Endothelial cell of umbilical vein (primary cell): ENCODE data around the gene ANGEL2. TPM values are rescaled to one million over a fixed set of nuclear protein-coding genes. Genes with fewer than 3 reads are reported as not detected.

Experiments
- BruUV-seq: library from RNA; stranded (reverse); fragments of 400-500 nt; replicated peaks from 2 replicates; lab custom pipeline; 2021; lab: Mats Ljungman, UMichigan
- CTCF ChIA-PET: fragments of 300-600, 350-600 bp; sonication (Branson Sonifier 250); formaldehyde crosslinking; loops from one replicate; lab custom pipeline; 2021; ENCODE audit warnings: antibody characterized with exemption, inconsistent platforms; lab: Charles Lee
- POLR2A ChIA-PET: fragments of 300-600, 350-600 bp; sonication (Branson Sonifier 250); formaldehyde crosslinking; loops from one replicate; lab custom pipeline; 2021; ENCODE audit warnings: antibody characterized with exemption, inconsistent platforms; lab: Charles Lee
- DNase-seq: peaks from one replicate; pipeline ENCODE4 v3.0.0-alpha.2; 2011; ENCODE audit warnings: low read depth, low spot score
- FAIRE-seq: peaks from 2 replicates; lab custom pipeline; 2011; peaks lifted over from hg19 to GRCh38; lab: Jason Lieb, UNC
- H2AFZ ChIP-seq: 2 replicates; pipeline ENCODE4 v1.6.0; 2012; ENCODE audit warnings: low read depth, low read length, control low read depth, inconsistent platforms
- H3K27ac ChIP-seq: 2 replicates; pipeline ENCODE4 v1.5.1; 2011; ENCODE audit warnings: low read depth, mild to moderate bottlenecking, control low read depth, low read length, moderate library complexity; ENCODE audit not compliant: insufficient read depth
- H3K27me3 ChIP-seq, 2 experiments: 2 replicates each; pipeline versions ENCODE4 v1.6.0 to v1.6.1; 2011; ENCODE audit warnings: low read length in 2 of 2, mixed read lengths in 1 of 2; ENCODE audit not compliant: control insufficient read depth in 2 of 2, insufficient read depth in 2 of 2
- H3K36me3 ChIP-seq, 2 experiments: 2 replicates in 1 of 2; 3 replicates in 1 of 2; pipeline ENCODE4 v1.5.1; 2011; ENCODE audit warnings: low read length in 2 of 2, mild to moderate bottlenecking in 1 of 2, moderate library complexity in 1 of 2; ENCODE audit not compliant: control insufficient read depth in 2 of 2, insufficient read depth in 2 of 2; ENCODE audit errors: extremely low read depth in 1 of 2
- H3K4me1 ChIP-seq: 3 replicates; pipeline ENCODE4 v1.5.1; 2011; ENCODE audit warnings: mild to moderate bottlenecking, low read length; ENCODE audit not compliant: control insufficient read depth, insufficient read depth; ENCODE audit errors: extremely low read depth
- H3K4me2 ChIP-seq: 2 replicates; pipeline ENCODE4 v1.6.1; 2011; ENCODE audit warnings: low read length, control low read depth, mixed read lengths; ENCODE audit not compliant: insufficient read depth
- H3K4me3 ChIP-seq, 3 experiments: fragments of 200-600 bp in 1 of 3; sonication (generic), shearing (Covaris generic) in 1 of 3; replicated peaks in 1 of 3; 2 replicates each; pipeline ENCODE4 v1.5.1; 2011 to 2016; ENCODE audit warnings: control low read depth in 3 of 3, low read length in 3 of 3, mild to moderate bottlenecking in 2 of 3, inconsistent platforms in 1 of 3, low read depth in 1 of 3, moderate library complexity in 1 of 3; ENCODE audit not compliant: insufficient read depth in 1 of 3
- H3K79me2 ChIP-seq: 2 replicates; pipeline ENCODE4 v1.6.0; 2012; ENCODE audit warnings: low read length, inconsistent platforms; ENCODE audit not compliant: control insufficient read depth, insufficient read depth
- H3K9ac ChIP-seq: replicated peaks from 2 replicates; pipeline ENCODE3; 2011; ENCODE audit warnings: low read length, control low read depth; ENCODE audit not compliant: insufficient read depth; ENCODE audit errors: extremely low read depth
- H3K9me1 ChIP-seq: replicated peaks from 3 replicates; pipeline ENCODE4 v1.6.0; 2011; ENCODE audit warnings: mild to moderate bottlenecking, low read length; ENCODE audit not compliant: control insufficient read depth, insufficient read depth; ENCODE audit errors: extremely low read depth
- H3K9me3 ChIP-seq: replicated peaks from 2 replicates; pipeline ENCODE4 v1.5.1; 2012; ENCODE audit warnings: low read length, inconsistent platforms; ENCODE audit not compliant: control insufficient read depth, insufficient read depth
- H4K20me1 ChIP-seq: replicated peaks from 2 replicates; pipeline ENCODE3; 2011; ENCODE audit warnings: mild to moderate bottlenecking, low read length; ENCODE audit not compliant: control insufficient read depth, insufficient read depth; ENCODE audit errors: extremely low read depth
- EZH2 ChIP-seq: IDR thresholded peaks from 2 replicates; pipeline ENCODE4 v1.6.1; 2012; ENCODE audit warnings: borderline replicate concordance, low read depth, mild to moderate bottlenecking, moderate library complexity, low read length, inconsistent platforms; ENCODE audit not compliant: severe bottlenecking
- GATA2 ChIP-seq: IDR thresholded peaks from 2 replicates; pipeline ENCODE4 v1.7.0; 2011; ENCODE audit warnings: low read depth, mild to moderate bottlenecking, moderate library complexity, mixed read lengths, low read length; ENCODE audit not compliant: insufficient read length, insufficient read depth
- JUN ChIP-seq: IDR thresholded peaks from 2 replicates; pipeline ENCODE4 v1.6.1; 2011; ENCODE audit warnings: borderline replicate concordance, low read depth; ENCODE audit not compliant: insufficient read length, insufficient read depth
- MAX ChIP-seq: IDR thresholded peaks from 2 replicates; pipeline ENCODE4 v1.6.1; 2011; ENCODE audit not compliant: insufficient read depth, insufficient read length
- POLR2A ChIP-seq: IDR thresholded peaks from 2 replicates; pipeline ENCODE4 v1.6.1; 2012; ENCODE audit warnings: low read depth, mild to moderate bottlenecking, control low read depth, low read length
- POLR2AphosphoS5 ChIP-seq: IDR thresholded peaks from 2 replicates; pipeline ENCODE4 v1.6.1; 2012; ENCODE audit warnings: low read depth, mild to moderate bottlenecking, control low read depth, low read length, moderate library complexity; ENCODE audit not compliant: insufficient read depth
- dilution Hi-C: fragments of 300-500 bp; cut with MboI; formaldehyde crosslinking; loops from one replicate; pipeline ENCODE4 v1.15.0; 2019; ENCODE audit warnings: low sequenced_read_pairs; ENCODE audit not compliant: extremely low pct_ligation_motif_present
- intact Hi-C: fragments of 100-400 bp; cut with micrococcal nuclease; formaldehyde crosslinking; loops from one replicate; pipeline ENCODE4 v1.10.0; 2022
- polyA plus RNA-seq, 4 experiments: library from polyadenylated mRNA; depleted of rRNA in 3 of 4; stranded (reverse) in 3 of 4; unstranded in 1 of 4; fragments of >200 nt; gene quantifications; 2 replicates each; pipeline versions ENCODE4 v1.2.1 to v1.2.3, GENCODE V29; 2011 to 2012; ENCODE audit warnings: missing spikeins in 1 of 4
- total RNA-seq: library from RNA; stranded (reverse); gene quantifications from 2 replicates; pipeline ENCODE4 v1.2.3, GENCODE V29; 2021

Gene ANGEL2
- total and polyA plus RNA-seq, 2 donors (not counting 3 experiments of a cell fraction or from before 2014, with no cell fraction given) = 11.9 to 39.1 TPM

GRCh38 chr1:212955961-212956620 lies 59.6 kb downstream of the ANGEL2 start:
- FAIRE-seq (no peak), DNase-seq (no peak)
- H3K4me1 ChIP-seq = peaks cover under 1% of the 10 kb centered on the region
- H3K4me3 ChIP-seq = no peak overlapping the region
- intact Hi-C loops (no loop called here), dilution Hi-C loops (no loop called here)
- H3K27ac ChIP-seq = no peak overlapping the region
- H3K9me3 ChIP-seq = no peaks in the 10 kb centered on the region
- no peak overlapping the region for H3K4me2 ChIP-seq
- H3K36me3 ChIP-seq = no peaks in the 10 kb centered on the region
- ChIA-PET CTCF (interaction anchor here (1.3 kb wide), 1 partner anchor 9 kb away, joined by 3 read pairs; no protein-coding TSS in a partner anchor), POLR2A (no interaction called here)
- no peaks in the 10 kb centered on the region for H3K79me2 ChIP-seq
- peaks cover 9 to 12% of the 10 kb centered on the region in 2 experiments for H3K27me3 ChIP-seq
- no TSS peak for BruUV-seq
- TF ChIP-seq MAX (no peak), JUN (no peak), POLR2A (no peak), EZH2 (no peak)
- H3K9ac ChIP-seq = no peak overlapping the region
- H3K9me1 ChIP-seq = no peaks in the 10 kb centered on the region
- H4K20me1 ChIP-seq = no peaks in the 10 kb centered on the region
- H2AFZ ChIP-seq = no peak overlapping the region

GRCh38 chr1:212955098-212955497 lies 60.6 kb downstream of the ANGEL2 start:
- H3K27me3 ChIP-seq = peaks cover 9 to 12% of the 10 kb centered on the region in 2 experiments
- TF ChIP-seq EZH2 = no peak
- TF ChIP-seq JUN = no peak
- no peak for TF ChIP-seq MAX
- no peak for TF ChIP-seq POLR2A
- no peak for TF ChIP-seq GATA2
- TF ChIP-seq POLR2AphosphoS5 = no peak
- H3K4me2 ChIP-seq = no peak overlapping the region
- FAIRE-seq (no peak), DNase-seq (no peak)
- ChIA-PET CTCF (interaction anchor here (1.3 kb wide), 1 partner anchor 10 kb away, joined by 3 read pairs; no protein-coding TSS in a partner anchor), POLR2A (no interaction called here)
- no peaks in the 10 kb centered on the region for H3K9me3 ChIP-seq
- no peaks in the 10 kb centered on the region for H3K79me2 ChIP-seq
- H4K20me1 ChIP-seq = no peaks in the 10 kb centered on the region
- no peak overlapping the region for H3K9ac ChIP-seq
- H3K36me3 ChIP-seq = no peaks in the 10 kb centered on the region
- peaks cover 7% of the 10 kb centered on the region for H3K4me1 ChIP-seq
- intact Hi-C loops = no loop called here
- dilution Hi-C loops = no loop called here
- no peak overlapping the region for H3K4me3 ChIP-seq
- H3K9me1 ChIP-seq = no peaks in the 10 kb centered on the region
- H3K27ac ChIP-seq = no peak overlapping the region
- H2AFZ ChIP-seq = no peak overlapping the region
- BruUV-seq = no TSS peak
